Iris pigment epithelial cell (primary cell): Measurements from ENCODE around the gene ATP9A.
"Not testable (repeated sequence)": the region's sequence is repeated elsewhere in the genome, so short reads cannot be mapped to it uniquely, and the experiment has no call there.

Experiments used
- DNase-seq: peaks from one replicate; pipeline ENCODE4 v3.0.0-alpha.2; 2011; ENCODE audit warnings: low read depth

Gene ATP9A, protein sequence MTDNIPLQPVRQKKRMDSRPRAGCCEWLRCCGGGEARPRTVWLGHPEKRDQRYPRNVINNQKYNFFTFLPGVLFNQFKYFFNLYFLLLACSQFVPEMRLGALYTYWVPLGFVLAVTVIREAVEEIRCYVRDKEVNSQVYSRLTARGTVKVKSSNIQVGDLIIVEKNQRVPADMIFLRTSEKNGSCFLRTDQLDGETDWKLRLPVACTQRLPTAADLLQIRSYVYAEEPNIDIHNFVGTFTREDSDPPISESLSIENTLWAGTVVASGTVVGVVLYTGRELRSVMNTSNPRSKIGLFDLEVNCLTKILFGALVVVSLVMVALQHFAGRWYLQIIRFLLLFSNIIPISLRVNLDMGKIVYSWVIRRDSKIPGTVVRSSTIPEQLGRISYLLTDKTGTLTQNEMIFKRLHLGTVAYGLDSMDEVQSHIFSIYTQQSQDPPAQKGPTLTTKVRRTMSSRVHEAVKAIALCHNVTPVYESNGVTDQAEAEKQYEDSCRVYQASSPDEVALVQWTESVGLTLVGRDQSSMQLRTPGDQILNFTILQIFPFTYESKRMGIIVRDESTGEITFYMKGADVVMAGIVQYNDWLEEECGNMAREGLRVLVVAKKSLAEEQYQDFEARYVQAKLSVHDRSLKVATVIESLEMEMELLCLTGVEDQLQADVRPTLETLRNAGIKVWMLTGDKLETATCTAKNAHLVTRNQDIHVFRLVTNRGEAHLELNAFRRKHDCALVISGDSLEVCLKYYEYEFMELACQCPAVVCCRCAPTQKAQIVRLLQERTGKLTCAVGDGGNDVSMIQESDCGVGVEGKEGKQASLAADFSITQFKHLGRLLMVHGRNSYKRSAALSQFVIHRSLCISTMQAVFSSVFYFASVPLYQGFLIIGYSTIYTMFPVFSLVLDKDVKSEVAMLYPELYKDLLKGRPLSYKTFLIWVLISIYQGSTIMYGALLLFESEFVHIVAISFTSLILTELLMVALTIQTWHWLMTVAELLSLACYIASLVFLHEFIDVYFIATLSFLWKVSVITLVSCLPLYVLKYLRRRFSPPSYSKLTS

DNA sequence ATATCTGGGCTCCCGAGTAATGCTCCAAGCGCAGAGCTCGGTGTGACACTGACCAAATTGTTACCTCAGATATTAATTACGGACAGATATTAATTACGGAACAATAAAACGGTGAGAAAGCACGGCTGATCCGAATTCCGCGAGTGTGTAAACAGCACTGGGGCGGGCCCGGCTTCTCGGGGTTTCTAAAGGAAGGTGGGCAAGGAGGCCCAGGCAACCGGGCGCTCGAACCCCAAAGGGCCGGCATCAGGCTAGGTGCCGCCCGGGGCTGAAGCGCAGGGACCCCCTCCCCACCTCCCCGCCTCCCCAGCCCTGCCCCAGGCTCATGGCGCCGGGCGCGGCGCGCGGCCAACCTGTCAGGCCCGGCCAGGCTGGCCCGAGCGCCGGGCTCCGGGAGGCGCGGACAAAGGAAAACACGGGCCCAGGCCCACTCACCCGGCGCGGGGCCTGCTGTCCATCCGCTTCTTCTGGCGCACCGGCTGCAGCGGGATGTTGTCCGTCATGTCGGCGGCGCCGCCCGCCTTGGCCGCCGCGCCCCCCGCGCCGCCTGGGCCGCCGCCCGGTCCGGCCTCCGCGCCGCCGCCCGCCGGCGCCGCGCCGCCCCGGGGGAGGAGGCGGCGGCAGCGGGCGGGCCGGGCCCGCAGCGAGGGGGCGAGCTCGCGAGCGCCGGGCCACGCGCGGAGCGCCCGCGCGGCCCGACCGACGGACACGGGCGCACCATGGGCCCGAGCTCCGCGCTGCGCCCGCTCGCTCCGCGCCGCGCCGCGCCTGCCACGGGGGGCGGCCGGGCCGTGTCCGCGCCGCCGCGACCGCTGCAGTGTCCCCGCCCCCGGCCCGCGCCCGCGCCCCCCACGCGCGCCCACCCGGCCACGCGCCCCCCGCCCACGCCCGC, at the start of gene ATP9A:
ATP9A (minus strand) TSS at position 524 of the 892 bp plus-strand sequence; CDS start at position 503, 21 bp downstream.
- peak; percentile 38 for DNase-seq

DNA sequence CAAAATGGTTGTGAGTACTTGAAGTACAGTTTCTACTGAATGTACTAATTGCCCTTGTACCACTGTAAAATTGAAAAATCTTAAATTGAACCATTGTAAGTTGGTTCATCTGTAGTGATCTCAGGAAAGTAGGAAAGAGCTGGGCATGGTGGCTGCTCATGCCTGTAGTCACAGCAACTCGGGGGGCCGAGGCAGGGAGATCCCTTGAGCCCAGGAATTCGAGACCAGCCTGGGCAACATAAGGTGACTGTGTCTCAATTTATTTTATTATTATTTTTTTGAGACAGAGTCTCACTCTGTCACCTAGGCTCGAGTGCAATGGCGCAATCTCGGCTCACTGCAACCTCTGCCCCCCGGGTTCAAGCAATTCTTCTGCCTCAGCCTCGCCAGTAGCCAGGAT, 48.7 kb upstream of the ATP9A start:
- not testable (repeated sequence) for DNase-seq

DNA sequence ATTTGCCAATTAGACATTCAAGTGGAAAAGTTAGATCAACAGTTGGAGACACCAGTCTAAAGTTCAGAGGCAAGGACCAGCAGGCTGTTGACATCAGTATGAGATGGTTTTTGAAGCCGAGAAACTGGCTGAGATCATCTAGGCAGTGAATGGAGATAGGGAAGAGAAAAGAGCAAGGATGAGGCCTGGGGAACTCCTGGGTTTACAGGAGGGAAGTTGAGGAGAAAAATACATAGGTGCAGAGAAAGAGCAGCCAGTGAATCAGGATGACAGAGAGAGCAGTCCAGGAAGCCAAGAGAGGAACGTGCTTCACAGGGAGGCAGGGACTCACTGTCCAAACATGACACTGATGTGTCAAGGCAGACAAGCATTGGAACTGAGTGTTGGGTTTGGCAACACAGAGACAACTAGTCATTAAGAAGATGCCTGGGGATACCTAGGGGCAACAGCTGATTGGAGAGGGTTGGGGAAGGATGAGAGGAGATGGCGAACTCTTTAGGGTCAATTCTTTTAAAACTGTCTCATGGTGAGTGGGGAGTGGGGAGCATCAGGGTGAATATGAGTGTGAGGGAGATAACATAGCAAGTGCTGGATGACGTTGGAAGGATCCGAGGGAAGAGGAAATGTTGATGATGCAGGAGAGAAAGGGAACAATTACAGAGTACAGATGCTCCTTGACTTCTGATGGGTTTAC, 47.3 kb upstream of the ATP9A start:
- no peak for DNase-seq

DNA sequence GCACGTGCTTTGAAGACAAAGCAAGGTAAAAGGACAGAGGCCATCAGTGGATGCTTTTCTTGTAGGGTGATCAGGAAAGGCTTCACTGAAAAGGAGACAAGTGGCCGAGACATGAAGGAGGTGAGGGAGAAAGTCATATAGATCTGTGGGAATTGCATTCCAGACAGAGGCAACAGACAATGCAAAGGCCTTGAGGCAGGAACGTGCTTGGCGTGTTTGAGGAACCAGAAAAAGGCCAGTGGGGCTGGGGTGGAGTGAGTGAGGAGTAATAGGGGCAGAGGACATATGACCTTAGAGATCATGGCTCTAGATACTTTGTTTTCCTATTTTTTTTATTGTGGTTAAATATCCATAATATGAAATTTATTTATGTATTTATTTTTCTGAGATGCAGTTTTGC, 44.7 kb upstream of the ATP9A start:
- DNase-seq = no peak

DNA sequence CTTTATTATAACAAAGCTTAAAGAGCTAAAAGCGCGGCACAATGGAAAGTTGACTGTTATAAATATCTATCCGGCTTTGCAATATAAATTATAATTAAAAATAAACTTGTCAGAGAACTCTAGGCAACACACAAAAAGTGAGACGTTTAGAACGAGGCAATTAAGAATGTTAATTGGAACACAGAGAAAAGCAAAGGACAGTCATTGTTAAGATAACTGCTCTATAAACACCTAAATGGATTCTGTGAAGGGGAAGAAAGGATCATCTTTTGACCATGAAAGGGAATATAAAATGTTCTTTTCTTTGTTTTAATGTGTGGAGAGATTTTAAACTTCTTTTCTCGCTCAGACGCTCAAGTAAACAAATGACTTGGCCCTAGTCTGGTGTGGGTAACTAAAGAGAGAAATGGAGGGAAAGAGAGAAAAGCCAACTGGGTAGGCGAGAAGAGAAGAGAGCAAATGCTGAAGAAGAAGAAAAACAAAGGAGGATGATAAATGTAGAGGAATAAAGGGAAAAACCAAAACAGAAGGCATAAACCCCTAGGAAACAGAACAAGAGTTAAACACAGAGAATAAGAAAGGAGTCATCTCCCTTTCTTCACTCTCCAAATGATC, 43.4 kb upstream of the ATP9A start:
- DNase-seq = no peak

DNA sequence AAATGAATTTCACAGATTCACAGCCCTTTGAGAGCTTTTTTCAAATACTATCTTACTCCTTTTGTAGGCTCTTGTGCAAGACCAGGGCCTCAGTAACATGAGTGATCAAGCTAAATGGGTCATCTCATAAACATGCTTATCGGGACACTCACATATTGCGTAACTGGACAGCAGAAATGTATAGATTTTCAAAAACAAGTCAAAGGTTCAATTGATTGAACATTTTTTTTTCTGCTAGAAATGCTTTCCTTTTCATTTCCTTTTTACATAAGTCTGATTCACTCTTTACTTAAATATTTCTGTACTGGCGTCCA, 42.8 kb upstream of the ATP9A start:
- peak; percentile 97 for DNase-seq

DNA sequence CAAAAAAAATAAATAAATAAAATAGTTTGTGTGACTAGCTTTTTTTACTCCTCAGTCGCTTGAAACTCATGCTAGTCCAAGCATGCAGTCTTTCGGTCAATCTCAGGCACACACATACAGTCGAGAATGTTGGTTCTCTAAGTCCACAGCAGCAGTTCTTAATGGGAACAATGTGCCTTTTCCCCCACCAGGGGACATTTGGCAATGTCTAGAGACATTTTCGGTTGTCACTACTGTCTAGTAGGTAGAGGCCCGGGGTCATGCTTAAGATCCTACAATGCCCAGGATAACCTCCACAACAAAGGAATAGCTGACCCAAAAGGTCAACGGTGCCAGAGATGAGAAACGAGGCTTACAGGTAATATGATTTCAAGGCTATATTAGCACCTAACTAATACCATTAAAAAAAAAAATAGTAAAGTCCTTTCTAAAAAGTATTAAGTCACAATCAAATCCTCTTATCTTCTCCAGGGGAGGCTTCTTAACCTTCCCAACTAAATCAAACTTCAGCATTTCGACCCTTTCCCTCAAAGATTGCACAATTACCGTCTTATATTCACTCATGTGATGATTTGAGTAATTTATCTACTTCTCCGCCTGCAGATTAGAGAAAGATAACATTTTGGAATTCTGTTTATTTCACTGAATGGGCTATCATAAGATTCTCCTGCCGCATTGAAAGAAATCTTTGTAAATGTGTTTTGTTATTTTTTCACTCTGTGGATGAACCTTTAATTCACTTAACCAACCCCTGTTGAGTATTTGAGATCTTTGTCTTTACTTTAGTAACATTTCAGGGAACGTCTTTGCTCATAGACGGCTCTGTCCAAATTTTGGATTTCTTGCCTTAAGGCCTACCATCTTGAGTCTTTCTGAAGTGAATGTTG, 42.2 kb upstream of the ATP9A start:
- peak; percentile 25 for DNase-seq

DNA sequence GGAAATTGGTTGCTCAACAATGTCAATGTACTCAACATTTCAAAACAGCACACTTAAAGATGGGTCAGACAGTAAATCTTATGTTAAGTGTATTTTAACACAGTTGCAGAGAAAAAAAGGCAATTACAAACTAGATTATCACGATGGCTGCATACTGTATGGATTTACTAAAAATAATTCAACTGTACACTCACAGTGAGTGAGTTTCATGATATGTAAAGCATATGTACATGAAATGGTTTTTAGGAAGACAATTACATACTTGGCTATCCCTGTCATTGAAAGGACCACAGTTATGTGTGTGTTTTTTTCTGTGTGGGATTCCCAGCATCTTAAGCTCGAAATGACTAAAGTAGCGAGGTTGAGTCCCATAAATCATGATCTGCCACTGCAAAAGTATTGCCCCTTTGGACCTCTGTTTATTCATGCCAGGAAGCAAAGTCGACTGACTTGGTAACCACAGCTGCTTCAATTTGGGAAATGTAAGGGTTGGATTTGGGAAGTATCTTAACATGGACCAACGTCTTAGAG, 39.6 kb upstream of the ATP9A start:
- no peak for DNase-seq

DNA sequence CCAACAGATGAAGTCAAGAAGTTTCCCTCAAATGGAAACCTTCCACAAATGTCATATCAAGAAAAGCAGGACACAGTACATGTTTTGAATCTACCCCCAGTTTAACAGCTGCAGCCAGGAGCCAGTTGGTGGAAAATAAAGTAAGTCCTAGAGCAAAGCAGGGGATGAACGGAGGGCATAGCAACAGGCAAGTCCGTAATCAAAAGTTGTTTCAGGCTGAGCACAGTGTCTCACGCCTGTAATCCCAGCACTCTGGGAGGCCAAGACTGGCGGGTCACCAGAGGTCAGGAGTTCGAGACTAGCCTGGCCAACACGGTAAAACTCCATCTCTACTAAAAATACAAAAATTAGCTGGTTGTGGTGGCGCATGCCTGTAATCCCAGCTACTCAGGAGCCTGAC, 36.6 kb upstream of the ATP9A start:
- no peak for DNase-seq

DNA sequence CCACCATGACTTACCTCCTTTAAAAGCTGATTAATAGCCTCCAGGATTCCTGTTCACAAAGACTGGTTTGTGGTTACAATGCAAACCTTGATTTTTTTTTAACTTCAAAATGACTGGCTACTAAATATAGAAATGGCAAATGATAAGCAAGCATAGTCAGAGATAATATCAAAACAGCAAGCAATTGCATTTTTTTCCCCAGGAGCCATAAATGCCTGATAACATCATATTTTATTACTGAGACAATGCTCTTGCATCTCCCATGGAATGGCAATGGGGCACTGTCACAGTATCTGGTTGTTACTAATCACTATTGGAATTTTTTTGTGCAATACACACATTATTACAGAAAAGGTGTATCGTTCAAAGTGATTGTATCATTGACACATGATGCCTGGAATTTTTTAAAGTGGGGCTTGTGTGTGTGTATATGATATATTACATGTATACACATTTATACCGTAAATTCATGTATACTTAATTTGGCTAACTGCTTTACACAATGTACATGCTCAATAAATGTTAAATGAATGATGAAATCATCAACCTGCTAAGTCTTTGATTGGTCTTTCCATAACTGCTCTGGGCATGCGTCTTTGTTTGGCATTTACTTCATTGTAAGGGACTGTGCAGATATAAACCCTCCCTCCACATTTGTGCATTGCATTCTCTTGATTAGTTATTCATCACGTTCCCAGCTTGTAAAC, 35.1 kb upstream of the ATP9A start:
- DNase-seq = no peak

DNA sequence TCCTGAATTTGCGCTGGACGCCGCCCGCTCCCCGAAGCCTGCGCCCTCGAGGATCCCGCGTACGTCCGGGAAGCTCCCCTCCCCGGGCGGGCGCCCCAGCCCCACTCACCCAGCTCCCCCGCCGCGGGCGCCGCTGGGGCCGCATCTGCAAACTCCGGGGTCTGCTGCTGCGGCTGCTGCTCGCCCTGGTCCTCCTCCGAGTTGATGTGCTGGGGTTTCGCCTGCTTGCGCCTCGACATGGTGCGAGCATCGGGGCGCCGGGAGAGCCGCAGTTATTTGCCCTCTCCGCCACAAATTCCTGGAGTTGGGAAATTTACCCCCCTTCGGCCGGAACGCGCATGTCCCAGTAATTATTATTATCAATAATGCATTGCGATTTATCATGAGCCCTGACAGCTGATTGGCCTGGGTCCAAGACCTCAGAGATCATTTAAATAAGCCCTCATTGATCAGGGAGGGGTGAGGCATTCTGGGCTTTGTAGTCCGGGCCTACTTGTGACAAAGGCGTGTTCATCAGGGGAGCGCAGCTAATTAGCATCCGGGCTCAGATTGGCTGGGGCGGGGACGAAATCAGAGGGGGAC, 34.1 kb upstream of the ATP9A start, which contains the start of gene SALL4:
SALL4 (minus strand) TSS at position 352 of the 582 bp plus-strand sequence; CDS start at position 239, 113 bp downstream.
- DNase-seq = no peak

DNA sequence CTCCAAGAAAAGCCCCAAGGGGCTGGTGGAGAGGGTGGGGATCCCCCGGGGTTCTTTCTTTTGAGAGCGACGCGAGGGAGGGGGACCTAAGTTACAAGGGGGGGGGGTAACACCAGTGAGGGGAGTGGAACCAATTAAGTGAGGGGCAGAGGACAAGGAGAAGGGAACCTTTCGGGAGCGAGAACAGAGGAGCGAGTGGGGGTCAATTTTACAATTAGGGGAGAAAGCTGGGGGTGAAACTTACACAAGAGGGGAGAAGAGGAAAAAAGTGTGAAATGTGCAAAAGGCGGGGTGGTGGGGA, 33.6 kb upstream of the ATP9A start:
- DNase-seq = no peak

DNA sequence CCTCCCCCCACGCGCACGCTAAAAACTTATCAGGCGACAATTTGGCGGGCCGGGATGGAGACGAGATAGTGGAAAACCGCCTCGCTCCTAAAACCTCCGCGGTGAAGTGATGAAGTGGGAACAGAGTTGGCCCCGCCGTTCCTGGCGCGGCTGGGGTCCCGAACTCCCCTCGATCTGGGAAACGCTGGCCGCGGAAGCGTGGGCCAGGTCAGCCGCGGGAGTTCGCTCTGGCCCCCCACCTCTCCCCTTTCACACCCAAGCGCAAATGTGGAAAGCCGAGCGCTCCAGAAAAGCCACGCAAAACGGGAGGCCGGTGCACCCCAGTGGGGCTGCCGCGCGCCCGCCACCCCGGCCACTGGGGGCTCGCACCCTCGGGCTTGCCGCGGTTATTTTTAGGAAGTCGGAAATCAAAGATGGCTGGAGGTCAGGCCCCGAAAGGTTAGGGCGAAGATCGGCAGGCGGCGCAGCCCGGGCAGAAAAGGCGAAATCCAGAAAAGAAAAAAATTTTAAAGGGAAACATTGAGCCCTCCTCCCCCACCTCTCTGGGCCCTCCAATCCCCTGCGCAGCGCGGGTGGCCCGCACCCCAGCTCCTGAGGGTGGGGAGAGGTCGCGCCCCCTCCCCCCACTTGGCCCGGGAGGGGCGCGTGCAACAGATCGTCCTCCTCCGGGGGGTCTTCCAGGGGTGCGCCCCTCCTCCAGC, 33.1 kb upstream of the ATP9A start:
- no peak for DNase-seq

DNA sequence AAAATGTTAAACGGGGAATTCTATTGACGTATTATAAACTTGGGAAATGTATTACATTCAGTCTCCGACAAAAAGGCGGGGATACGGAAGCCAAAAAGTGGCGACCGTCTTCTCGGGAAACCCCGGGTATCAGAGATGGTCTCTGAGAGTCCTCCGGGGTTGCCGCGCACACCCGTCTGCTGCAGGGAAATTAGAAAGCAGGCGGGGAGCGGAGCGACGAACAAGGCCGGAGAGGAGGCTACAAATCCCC, 32.6 kb upstream of the ATP9A start:
- DNase-seq = peak; percentile 28

DNA sequence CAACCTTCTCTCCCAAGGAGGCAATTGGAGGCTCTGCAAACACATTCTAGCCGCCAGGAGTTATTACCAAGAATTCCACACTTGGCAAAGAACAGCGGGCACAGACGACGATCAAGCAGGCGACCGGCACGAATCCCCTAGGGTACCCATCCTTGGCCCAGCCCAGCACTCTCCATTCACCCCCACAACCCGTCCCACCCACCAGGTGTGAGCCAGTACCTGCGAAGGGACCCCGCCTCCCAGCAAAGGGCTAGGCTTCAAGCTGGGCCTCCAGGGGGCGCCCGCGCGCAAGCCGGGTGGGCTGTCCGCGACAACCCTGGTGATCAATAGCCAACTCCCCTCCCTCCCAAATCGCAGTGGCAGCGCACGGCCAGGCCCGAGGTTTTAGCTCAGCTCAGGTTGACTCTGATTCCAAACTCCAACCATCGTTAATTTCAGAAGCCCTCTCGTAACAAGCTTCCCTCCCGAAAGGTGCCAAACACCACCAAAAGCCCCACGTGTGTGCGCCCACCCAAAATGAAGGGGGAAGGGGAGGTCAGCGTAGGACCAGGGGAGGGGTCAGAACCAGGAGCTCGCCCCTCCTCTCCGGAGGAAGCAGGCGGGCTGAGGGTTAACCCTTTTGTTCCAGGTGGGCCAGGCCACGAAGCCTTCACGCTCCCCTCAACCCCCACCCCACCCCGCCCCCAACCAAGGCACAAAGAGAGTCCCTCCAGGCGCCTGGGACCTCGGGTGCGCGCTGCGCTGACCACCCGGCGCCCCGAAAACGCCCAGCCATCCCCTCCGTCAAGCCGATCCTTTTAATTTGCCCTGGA, 32.1 kb upstream of the ATP9A start:
- peak; percentile 24 for DNase-seq

DNA sequence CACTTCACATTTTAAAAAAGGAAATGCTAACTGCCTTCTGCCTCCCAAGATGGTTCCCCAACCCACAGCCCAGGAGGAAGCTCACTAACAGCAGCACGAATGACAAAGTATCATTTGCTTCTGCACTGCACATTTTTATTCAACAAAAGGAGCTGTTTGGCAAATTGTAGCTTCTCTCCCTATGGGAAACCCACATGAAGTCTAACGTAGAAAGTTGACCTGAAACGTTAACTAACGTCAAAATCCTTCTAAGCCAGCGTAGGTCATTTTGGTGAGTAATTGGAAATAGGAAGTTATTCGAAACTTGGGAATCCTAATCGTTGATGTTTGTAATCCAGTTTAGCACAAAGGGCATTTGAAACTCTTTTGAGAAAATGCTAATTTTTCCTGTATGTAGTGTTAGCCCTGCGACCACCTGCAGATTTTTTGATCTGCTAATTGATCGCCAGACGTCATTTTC, 31.2 kb upstream of the ATP9A start:
- no peak for DNase-seq

DNA sequence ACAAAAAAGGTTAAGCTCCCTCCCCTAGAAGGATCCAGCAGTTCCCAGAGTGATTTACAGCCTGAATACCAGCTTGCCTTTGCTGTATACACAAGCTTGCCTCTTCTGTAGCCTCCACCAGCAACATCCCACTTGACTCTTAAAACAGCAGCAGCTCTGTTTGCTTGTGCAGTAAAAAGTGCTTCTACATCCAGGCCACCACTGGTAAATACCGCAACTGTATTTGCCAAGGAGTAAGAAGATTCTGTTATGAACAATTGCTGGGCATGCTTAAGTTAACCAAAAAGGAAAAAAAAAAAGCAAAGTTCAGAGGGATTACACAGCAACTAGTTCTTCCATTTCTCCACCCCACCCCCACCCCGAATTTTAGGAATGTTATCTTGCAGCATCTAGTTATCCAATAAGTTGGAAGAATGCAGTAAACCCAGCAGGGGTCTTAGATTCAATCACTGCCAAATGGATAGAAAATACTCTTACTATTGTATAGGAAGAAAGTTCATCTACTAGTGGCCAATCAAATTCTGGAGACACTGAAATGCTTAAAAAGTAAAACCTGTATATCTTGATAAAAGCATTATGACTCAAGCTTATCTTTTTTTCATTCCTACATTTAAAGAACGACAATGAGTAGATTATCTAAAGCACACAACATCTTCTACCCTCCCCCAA, 29.3 kb upstream of the ATP9A start:
- DNase-seq = no peak
